ENCODE measurements around the gene DPP4. TPM values are rescaled to one million over a fixed set of nuclear protein-coding genes. Genes with fewer than 3 reads are reported as not detected.

Gene DPP4
- 137 and 138 TPM in 2 replicates for total RNA-seq

DNA sequence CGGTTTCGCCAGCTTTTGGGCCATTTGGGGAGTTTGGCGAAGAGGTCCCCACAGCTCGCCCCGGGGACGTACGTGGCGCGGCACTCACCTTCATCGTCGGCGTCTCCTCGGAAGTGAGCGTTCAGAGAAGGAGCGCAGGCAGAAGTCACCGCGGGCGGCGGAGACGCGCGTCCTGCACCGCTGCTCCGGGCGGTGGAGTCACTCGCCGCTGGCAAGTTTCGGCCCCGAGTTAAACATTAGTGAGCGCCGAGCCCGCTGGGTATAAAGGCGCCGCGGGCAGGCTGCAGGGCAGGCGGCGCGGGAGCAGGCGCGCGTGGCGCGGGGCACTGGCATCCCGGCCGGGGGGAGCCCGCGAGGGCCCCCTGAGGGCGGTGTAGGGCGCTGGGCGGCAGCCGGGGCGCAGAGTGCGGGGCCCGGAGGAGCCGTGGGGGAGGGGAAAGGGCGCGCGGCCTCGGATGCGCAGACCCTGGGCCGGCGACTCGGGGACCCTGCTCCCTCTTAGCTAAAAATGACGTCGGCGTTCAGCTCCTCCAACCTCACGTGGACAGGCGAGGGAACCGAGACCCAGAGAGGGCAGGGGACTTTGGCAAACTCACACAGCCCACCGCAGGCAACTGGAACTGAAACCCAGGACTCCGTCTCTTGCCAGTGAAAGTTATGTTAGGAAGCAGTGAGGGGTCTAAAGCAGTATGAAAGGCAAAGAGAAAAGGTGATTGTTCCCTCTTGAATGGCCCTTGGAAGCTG, at the start of gene DPP4:
Gene DPP4, minus strand, starts transcription at position 328 of the 744 bp plus-strand sequence. Its CDS starts 234 bp downstream, at position 94.
- intact Hi-C loops (cut with micrococcal nuclease) = loop anchor here (1.0 to 10.0 kb wide), 5 partner anchors 45 to 839 kb away; partner anchors contain the start of gene IFIH1

GRCh38 chr2:162118166-162119031, 44.4 kb upstream of the DPP4 start:
- intact Hi-C loops (cut with micrococcal nuclease) = loop anchor here (2.0 kb wide), 1 partner anchor 44 kb away; the partner anchor contains the start of gene DPP4

DNA sequence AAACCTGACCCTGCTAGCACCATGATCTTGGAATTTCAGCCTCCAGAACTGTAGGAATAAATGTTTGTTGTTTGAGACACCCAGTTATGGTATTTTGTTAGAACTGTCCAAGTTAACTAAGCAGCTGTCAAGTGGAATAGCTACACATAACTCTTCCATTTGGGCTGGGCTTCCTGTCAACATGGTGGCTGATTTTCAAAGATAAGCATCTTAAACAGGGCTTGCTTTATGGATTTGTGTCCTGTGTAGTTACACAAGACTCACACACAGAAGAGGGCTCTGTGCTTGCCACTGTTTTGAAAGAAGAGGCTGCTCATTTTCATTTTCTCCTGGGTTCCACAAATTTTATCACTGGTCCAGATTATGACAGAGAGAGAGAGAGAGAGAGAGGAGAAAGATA, 42.3 kb upstream of the DPP4 start:
- intact Hi-C loops (cut with micrococcal nuclease) = no loop called here

DNA sequence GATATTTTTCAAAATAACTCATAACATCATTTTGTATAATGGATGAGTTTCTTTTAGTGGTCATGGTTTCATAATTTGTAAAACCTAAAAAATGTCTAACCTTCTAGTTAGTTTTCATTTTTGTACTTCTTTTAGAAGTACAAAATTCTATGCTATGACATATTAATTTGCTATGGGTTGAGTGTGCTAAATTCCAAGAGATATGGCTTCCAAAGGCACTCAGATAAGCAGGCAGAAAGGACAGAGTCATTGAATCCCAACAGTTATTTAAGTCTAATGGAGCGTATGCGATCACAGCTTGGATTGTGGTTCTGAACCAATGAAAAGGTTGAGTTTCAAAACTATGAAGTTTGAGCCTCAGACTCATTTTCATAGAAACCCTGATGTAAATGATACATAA, 41.1 kb upstream of the DPP4 start:
- intact Hi-C loops (cut with micrococcal nuclease) = no loop called here

DNA sequence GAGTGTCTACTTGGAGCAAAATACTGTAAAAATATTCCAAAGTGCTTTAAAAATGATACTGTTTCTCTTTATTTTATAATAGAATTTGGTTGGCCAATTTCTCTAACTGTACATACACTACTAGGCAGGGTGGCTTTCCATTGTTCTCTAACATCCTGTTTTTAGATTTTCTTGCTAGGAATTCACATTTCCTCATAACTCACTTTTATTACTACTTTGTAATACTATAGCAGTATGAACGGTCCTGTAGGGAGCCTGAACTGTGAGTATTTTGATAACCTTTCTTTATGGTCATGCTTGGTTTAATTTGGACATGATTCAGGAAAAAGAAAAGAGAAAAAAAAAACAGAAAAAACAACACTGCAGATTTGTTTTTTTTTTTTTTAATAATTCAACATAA, 40.3 kb upstream of the DPP4 start:
- intact Hi-C loops (cut with micrococcal nuclease) = no loop called here

- intact Hi-C loops (cut with micrococcal nuclease) = no loop called here
Observed at GRCh38 chr2:162113776-162114168, 39.8 kb upstream of the DPP4 start.

- intact Hi-C loops (cut with micrococcal nuclease) = no loop called here
Observed at GRCh38 chr2:162113088-162113775, 39.2 kb upstream of the DPP4 start.

DNA sequence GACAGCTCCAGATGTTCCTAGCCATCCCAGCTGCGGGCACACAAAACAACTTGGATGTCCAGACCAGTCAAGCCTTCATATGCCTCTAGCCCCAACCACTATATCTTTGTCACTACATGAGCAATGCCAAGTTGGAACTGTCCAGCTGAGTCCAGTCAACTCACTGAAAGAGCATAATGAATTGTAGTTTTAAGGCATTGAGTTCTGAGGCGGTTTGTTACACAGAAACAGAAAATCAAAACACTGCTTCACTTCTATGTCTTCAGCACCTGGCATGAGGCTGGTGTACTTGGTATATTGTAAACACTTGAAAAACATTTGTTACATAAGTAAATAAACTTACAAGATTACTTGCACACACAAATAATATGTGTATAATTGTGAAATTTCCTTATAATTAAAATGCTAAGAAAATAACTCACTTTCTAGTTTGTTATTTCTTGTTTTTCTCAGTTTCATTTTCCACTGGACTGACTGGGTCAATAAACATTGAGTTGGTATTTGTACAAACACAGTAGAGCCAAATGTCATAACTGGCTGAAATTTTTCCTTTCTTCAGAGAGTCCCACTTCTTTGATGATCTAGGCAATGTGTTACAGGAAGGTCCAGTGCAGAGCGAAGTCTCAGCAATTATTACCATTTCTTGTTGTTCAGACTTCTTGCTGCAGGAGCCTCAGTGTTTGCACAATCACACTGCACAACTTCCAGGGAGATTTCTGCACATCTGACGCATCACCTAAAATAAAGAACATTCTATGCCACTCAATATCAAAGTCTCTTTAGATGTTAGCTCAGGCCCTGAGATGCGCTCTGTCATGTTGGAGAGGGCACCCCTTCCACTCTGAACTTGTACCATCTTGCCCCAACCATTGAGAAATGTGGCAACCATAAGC, 38.2 kb upstream of the DPP4 start:
- intact Hi-C loops (cut with micrococcal nuclease) = no loop called here

DNA sequence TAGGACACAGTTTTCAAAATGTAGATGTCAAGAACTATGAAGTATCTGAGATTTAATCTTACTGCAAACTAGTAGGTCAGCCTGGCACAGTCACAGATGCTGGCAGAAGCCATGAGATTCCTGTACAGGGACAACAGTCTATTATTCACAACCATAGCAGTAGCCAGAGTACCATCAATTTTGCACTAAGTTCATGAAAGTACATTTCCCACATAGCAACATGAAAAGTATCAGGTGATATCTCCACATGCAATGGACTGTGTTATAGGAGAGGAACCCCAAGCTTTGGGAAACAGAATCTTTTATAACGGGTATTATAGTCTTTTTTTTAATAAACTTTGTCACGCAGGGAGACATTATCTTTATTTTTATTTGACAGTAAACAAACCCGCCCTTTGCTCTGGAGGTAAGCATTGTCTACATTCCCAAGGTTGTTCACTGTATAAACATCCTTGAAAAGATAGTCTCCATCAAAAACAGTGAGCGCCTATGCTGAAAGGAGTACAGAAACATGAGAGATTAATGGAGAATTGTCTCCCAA, 33.4 kb upstream of the DPP4 start:
- intact Hi-C loops (cut with micrococcal nuclease) = no loop called here

GRCh38 chr2:162106746-162107145, 32.7 kb upstream of the DPP4 start:
- intact Hi-C loops (cut with micrococcal nuclease) = no loop called here

GRCh38 chr2:162106146-162106551, 32.1 kb upstream of the DPP4 start:
- intact Hi-C loops (cut with micrococcal nuclease) = no loop called here

- intact Hi-C loops (cut with micrococcal nuclease) = no loop called here
Observed at GRCh38 chr2:162103443-162104009, 29.5 kb upstream of the DPP4 start.

DNA sequence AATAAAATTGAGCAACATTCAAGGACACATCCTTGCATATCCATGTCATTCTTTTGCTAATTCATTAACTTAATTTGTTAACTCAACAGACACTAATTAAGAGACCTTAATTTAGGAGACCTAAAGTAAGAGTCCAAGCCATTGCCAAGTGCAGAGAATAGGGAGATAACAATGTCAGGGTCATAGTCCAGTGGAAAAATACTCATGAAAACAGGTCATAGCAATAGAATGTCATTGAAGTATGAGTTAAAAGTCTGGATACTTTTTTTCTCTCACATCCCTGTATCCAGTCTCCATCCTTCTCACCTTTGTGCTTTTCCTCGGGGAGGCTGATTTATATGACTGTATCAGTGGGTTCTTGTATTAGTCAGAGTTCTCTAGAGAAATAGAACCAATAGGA, 26.6 kb upstream of the DPP4 start:
- intact Hi-C loops (cut with micrococcal nuclease) = no loop called here

DNA sequence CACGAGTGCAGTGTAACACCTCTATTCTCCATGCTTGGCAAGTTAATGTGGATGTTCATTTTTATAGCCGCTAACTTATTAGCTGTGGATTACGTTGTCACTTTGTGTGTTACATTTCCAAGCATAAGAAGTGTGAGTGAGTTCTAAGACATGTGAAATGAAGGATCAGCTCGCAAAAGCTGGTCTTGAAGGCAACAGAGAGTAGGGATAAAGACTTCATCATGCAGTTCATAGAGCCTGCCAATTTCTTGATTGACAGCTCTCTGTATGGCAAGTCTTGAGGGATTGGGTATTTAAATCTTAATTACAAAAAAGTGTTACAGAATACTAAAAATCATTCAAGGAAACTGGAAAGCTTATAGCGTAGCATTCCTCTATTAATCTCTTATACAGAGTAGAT, 25.8 kb upstream of the DPP4 start:
- intact Hi-C loops (cut with micrococcal nuclease) = no loop called here

- intact Hi-C loops (cut with micrococcal nuclease) = no loop called here
Observed at GRCh38 chr2:162092658-162093556, 18.9 kb upstream of the DPP4 start.

- intact Hi-C loops (cut with micrococcal nuclease) = no loop called here
Observed at GRCh38 chr2:162092008-162092390, 18.0 kb upstream of the DPP4 start.

- intact Hi-C loops (cut with micrococcal nuclease) = no loop called here
Observed at GRCh38 chr2:162091325-162092007, 17.5 kb upstream of the DPP4 start.

DNA sequence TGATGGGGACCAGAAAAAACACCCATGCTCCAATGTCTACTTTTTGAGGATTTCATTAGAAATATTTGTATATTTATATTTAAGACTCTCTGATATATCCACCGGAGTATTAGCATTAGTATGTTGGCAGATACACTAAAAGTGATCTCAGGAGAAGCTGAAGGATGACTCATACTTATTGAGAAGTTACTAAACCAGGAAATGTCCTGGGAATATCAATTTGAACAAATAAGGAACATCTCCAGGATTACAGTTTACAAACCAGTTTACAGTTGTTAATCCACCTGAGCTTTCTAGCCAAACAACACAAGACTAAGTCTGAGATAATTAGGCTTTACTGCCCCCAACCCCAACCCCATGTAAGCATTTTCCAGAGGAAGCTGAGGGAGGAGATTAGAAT, 16.1 kb upstream of the DPP4 start:
- intact Hi-C loops (cut with micrococcal nuclease) = no loop called here

DNA sequence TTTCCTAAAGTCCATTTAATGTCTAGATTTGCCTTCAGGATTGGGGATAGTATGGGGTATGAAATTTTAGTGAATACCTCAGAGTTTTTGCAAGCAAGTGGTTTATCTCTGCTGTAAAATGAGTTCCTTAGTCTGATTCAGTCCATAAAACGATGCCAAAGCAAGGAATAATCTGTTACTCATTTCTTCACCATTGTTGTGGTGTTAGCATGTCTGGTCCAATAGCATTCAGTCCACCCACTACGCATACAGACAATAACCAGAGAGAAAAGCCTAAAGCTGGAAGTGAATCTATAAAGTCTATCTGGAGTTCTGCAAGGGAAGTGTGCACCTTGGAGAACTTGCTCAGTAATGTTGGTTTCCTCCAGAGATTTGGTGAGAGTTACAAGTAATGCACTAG, 12.9 kb upstream of the DPP4 start:
- intact Hi-C loops (cut with micrococcal nuclease) = no loop called here
